WTC11 (cell line): ENCODE results near the gene DHX30. TPM values are rescaled to one million over a fixed set of nuclear protein-coding genes. Genes with fewer than 3 reads are reported as not detected.

Experiments used
- ATAC-seq: fragments of 200-7000 bp; cut with Tn5 transposase; 2 replicates; pipeline ENCODE4 v1.10.0; 2021; ENCODE audit warnings: mild to moderate bottlenecking, moderate library complexity
- CTCF ChIA-PET: fragments of 300-600 bp; sonication (Branson Sonifier 250); formaldehyde crosslinking; loops from one replicate; lab custom pipeline; 2021; ENCODE audit warnings: antibody characterized with exemption; lab: Charles Lee
- POLR2A ChIA-PET: fragments of 350-600 bp; sonication (Branson Sonifier 250); formaldehyde crosslinking; loops from one replicate; lab custom pipeline; 2021; ENCODE audit warnings: antibody characterized with exemption; lab: Charles Lee
- DNase-seq: peaks from one replicate; pipeline ENCODE4 v3.0.0; 2021; ENCODE audit warnings: low spot score
- H3K27ac Mint-ChIP-seq: 2 replicates; pipeline ENCODE4 v1.8.0; 2021; ENCODE audit warnings: mixed read lengths
- H3K27me3 Mint-ChIP-seq: 2 replicates; pipeline ENCODE4 v1.8.0; 2021; ENCODE audit warnings: low read depth, mild to moderate bottlenecking, moderate library complexity, mixed read lengths
- H3K36me3 Mint-ChIP-seq: 2 replicates; pipeline ENCODE4 v1.8.0; 2021; ENCODE audit warnings: mixed read lengths
- H3K4me1 Mint-ChIP-seq: 2 replicates; pipeline ENCODE4 v1.8.0; 2022; ENCODE audit warnings: mixed read lengths
- H3K4me3 Mint-ChIP-seq: 2 replicates; pipeline ENCODE4 v1.8.0; 2021; ENCODE audit warnings: mild to moderate bottlenecking, moderate library complexity, mixed read lengths
- H3K9me3 Mint-ChIP-seq: 2 replicates; pipeline ENCODE4 v1.8.0; 2021; ENCODE audit warnings: mixed read lengths
- CBFB ChIP-seq: sonication (generic); formaldehyde crosslinking; IDR thresholded peaks from 2 replicates; pipeline ENCODE4 v1.8.1; 2022; ENCODE audit warnings: mild to moderate bottlenecking, low read depth, missing genetic modification reagents
- CREB1 ChIP-seq: sonication (generic); formaldehyde crosslinking; IDR thresholded peaks from 2 replicates; pipeline ENCODE4 v1.8.0; 2023; ENCODE audit warnings: mild to moderate bottlenecking, missing genetic modification reagents
- CREM ChIP-seq: sonication (generic); formaldehyde crosslinking; IDR thresholded peaks from 2 replicates; pipeline ENCODE4 v1.8.1; 2022; ENCODE audit warnings: mild to moderate bottlenecking, missing genetic modification reagents, moderate library complexity
- ETV6 ChIP-seq: sonication (generic); formaldehyde crosslinking; IDR thresholded peaks from 2 replicates; pipeline ENCODE4 v1.8.1; 2022; ENCODE audit warnings: mild to moderate bottlenecking, missing genetic modification reagents
- GTF2I ChIP-seq: fragments of 250-450 bp; sonication (Bioruptor Pico); conservative IDR thresholded peaks from 2 replicates; pipeline ENCODE4 v1.4.0; 2021; ENCODE audit warnings: mild to moderate bottlenecking
- HMGA2 ChIP-seq: fragments of 250-450 bp; sonication (Bioruptor Pico); IDR thresholded peaks from 2 replicates; pipeline ENCODE4 v1.4.0; 2021; ENCODE audit warnings: mild to moderate bottlenecking, moderate library complexity
- JAZF1 ChIP-seq: fragments of 250-450 bp; sonication (Bioruptor Pico); IDR thresholded peaks from 2 replicates; pipeline ENCODE4 v1.9.0; 2021; ENCODE audit warnings: moderate library complexity, mild to moderate bottlenecking, inconsistent platforms
- MXD4 ChIP-seq: fragments of 250-450 bp; sonication (Bioruptor Pico); IDR thresholded peaks from 2 replicates; pipeline ENCODE4 v1.8.0; 2021; ENCODE audit warnings: mild to moderate bottlenecking, moderate library complexity, borderline replicate concordance
- NFATC4 ChIP-seq: fragments of 250-450 bp; sonication (Bioruptor Pico); IDR thresholded peaks from 2 replicates; pipeline ENCODE4 v1.9.0; 2021; ENCODE audit warnings: mild to moderate bottlenecking
- OVOL2 ChIP-seq: fragments of 250-450 bp; sonication (Bioruptor Pico); IDR thresholded peaks from 2 replicates; pipeline ENCODE4 v1.9.0; 2021; ENCODE audit warnings: mild to moderate bottlenecking, borderline replicate concordance
- PRRX2 ChIP-seq: fragments of 250-450 bp; sonication (Bioruptor Pico); IDR thresholded peaks from 2 replicates; pipeline ENCODE4 v1.8.0; 2021; ENCODE audit warnings: mild to moderate bottlenecking
- SOX15 ChIP-seq: fragments of 250-450 bp; sonication (Bioruptor Pico); IDR thresholded peaks from 2 replicates; pipeline ENCODE4 v1.9.0; 2021; ENCODE audit warnings: mild to moderate bottlenecking
- TEAD4 ChIP-seq: sonication (generic); formaldehyde crosslinking; IDR thresholded peaks from 2 replicates; pipeline ENCODE4 v1.8.0; 2022; ENCODE audit warnings: mild to moderate bottlenecking, missing genetic modification reagents
- ZBTB21 ChIP-seq: sonication (generic); formaldehyde crosslinking; IDR thresholded peaks from 2 replicates; pipeline ENCODE4 v1.8.1; 2023; ENCODE audit warnings: mild to moderate bottlenecking, missing genetic modification reagents, borderline replicate concordance
- ZNF232 ChIP-seq: sonication (generic); formaldehyde crosslinking; IDR thresholded peaks from 2 replicates; pipeline ENCODE4 v1.8.0; 2022; ENCODE audit warnings: mild to moderate bottlenecking, missing genetic modification reagents
- ZNF396 ChIP-seq: fragments of 250-450 bp; sonication (Bioruptor Pico); IDR thresholded peaks from 2 replicates; pipeline ENCODE4 v1.8.0; 2021; ENCODE audit warnings: mild to moderate bottlenecking, moderate library complexity, borderline replicate concordance
- ZNF416 ChIP-seq: fragments of 250-450 bp; sonication (Bioruptor Pico); IDR thresholded peaks from 2 replicates; pipeline ENCODE4 v1.9.0; 2021; ENCODE audit warnings: mild to moderate bottlenecking, inconsistent platforms
- ZNF671 ChIP-seq: fragments of 250-450 bp; sonication (Bioruptor Pico); IDR thresholded peaks from 2 replicates; pipeline ENCODE4 v1.8.0; 2021; ENCODE audit warnings: mild to moderate bottlenecking
- total RNA-seq: library from RNA; stranded (reverse); gene quantifications from 3 replicates; pipeline ENCODE4 v1.2.3, GENCODE V29; 2021
- TF ChIP-seq, protein P1 (sequence below): sonication (generic); formaldehyde crosslinking; conservative IDR thresholded peaks from 2 replicates; pipeline ENCODE4 v1.8.1; 2023; ENCODE audit warnings: mild to moderate bottlenecking, low read depth, missing genetic modification reagents, moderate library complexity
- TF ChIP-seq, protein P2 (sequence below): sonication (generic); formaldehyde crosslinking; IDR thresholded peaks from 2 replicates; pipeline ENCODE4 v1.8.1; 2023; ENCODE audit warnings: mild to moderate bottlenecking, missing genetic modification reagents, moderate library complexity
- TF ChIP-seq, protein P3 (sequence below): sonication (generic); formaldehyde crosslinking; IDR thresholded peaks from 2 replicates; pipeline ENCODE4 v1.8.0; 2023; ENCODE audit warnings: missing genetic modification reagents, mild to moderate bottlenecking, borderline replicate concordance
- TF ChIP-seq, protein P4 (sequence below): sonication (generic); formaldehyde crosslinking; IDR thresholded peaks from 2 replicates; pipeline ENCODE4 v1.8.1; 2022; ENCODE audit warnings: low read depth, mild to moderate bottlenecking, moderate library complexity, missing genetic modification reagents, borderline replicate concordance
- TF ChIP-seq, protein P5 (sequence below): sonication (generic); formaldehyde crosslinking; IDR thresholded peaks from 2 replicates; pipeline ENCODE4 v1.8.1; 2023; ENCODE audit warnings: mild to moderate bottlenecking, missing genetic modification reagents, moderate library complexity
- TF ChIP-seq, protein P6 (sequence below): fragments of 250-450 bp; sonication (Bioruptor Pico); IDR thresholded peaks from 2 replicates; pipeline ENCODE4 v2.1.2; 2022; ENCODE audit warnings: mild to moderate bottlenecking, moderate library complexity

DHX30 gene
- total RNA-seq, 1 experiment from 2014 or later: 98.1 TPM

DNA sequence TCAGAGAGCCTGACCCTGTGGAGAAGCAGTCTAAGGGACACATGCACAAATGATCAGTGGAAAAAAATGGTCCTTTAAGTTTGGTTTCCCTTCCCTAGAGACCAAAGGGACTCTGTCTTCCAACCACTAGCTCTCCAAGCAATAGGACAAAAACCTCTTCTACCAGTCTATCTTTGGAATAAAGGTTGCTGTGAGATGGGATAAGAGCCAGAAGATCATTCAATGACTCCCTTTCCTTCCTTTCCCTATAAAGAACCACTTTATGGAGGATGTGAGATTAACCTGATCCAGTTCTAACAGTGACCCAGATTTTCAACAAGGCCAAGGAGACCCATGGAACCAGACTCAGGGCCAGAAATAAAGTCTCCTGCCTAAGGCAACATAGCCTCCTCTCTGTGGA lies 74.8 kb downstream of the DHX30 start:
- H3K27me3 Mint-ChIP-seq: no peaks in the 10 kb centered on the region
- no peak for DNase-seq
- peaks cover 9% of the 10 kb centered on the region for H3K4me1 Mint-ChIP-seq
- TF ChIP-seq GTF2I (CRISPR knock-in tag): no peak
- no peak for TF ChIP-seq HMGA2
- TF ChIP-seq CREM: no peak
- TF ChIP-seq, protein P1, sequence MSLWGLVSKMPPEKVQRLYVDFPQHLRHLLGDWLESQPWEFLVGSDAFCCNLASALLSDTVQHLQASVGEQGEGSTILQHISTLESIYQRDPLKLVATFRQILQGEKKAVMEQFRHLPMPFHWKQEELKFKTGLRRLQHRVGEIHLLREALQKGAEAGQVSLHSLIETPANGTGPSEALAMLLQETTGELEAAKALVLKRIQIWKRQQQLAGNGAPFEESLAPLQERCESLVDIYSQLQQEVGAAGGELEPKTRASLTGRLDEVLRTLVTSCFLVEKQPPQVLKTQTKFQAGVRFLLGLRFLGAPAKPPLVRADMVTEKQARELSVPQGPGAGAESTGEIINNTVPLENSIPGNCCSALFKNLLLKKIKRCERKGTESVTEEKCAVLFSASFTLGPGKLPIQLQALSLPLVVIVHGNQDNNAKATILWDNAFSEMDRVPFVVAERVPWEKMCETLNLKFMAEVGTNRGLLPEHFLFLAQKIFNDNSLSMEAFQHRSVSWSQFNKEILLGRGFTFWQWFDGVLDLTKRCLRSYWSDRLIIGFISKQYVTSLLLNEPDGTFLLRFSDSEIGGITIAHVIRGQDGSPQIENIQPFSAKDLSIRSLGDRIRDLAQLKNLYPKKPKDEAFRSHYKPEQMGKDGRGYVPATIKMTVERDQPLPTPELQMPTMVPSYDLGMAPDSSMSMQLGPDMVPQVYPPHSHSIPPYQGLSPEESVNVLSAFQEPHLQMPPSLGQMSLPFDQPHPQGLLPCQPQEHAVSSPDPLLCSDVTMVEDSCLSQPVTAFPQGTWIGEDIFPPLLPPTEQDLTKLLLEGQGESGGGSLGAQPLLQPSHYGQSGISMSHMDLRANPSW (CRISPR knock-in tag): no peak
- H3K4me3 Mint-ChIP-seq: no peak overlapping the region
- H3K36me3 Mint-ChIP-seq: peaks cover 24% of the 10 kb centered on the region
- H3K9me3 Mint-ChIP-seq: peaks cover 5% of the 10 kb centered on the region
- H3K27ac Mint-ChIP-seq: no peak overlapping the region
- no peak for ATAC-seq
- CTCF ChIA-PET: interaction anchor here (1.3 kb wide), 1 partner anchor 274 kb away, joined by 5 read pairs; no protein-coding TSS in a partner anchor
- POLR2A ChIA-PET: no interaction called here

DNA sequence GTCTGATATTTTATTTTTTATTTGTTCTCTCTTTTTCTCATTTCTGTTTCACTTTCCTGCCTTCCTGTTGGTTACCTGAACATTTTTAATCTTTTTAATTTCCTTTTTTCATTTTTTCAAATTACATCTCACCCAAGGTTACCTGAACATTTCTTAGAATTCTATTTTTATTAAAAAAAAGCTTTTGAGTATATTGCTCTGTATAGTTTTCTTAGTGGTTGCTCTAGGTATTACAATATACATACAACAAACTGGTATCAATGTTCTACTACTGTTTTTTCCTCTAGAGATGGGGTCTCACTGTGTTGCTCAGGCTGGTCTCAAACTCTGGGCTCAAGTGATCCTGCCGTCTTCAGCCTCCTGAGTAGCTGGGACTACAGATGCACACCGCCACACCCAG lies 79.4 kb downstream of the DHX30 start:
- ChIA-PET CTCF (interaction anchor here (0.6 to 2.9 kb wide), 4 partner anchors 8 to 203 kb away, joined by 3 to 10 read pairs (median 4); no protein-coding TSS in a partner anchor), POLR2A (no interaction called here)
- Mint-ChIP-seq H3K4me3 (no peak overlapping the region), H3K9me3 (peaks cover 5% of the 10 kb centered on the region), H3K27ac (no peak overlapping the region), H3K36me3 (peaks cover 18% of the 10 kb centered on the region), H3K27me3 (no peaks in the 10 kb centered on the region), H3K4me1 (no peaks in the 10 kb centered on the region)
- no peak for ATAC-seq
- DNase-seq: no peak
- TF ChIP-seq HMGA2 (no peak), JAZF1 (no peak), CREB1 (no peak), ZNF671 (no peak), MXD4 (CRISPR knock-in tag) (no peak), ZNF396 (CRISPR knock-in tag) (no peak), PRRX2 (CRISPR knock-in tag) (no peak), ZNF232 (no peak), ETV6 (CRISPR knock-in tag) (no peak), SOX15 (CRISPR knock-in tag) (no peak)
- TF ChIP-seq, protein P2, sequence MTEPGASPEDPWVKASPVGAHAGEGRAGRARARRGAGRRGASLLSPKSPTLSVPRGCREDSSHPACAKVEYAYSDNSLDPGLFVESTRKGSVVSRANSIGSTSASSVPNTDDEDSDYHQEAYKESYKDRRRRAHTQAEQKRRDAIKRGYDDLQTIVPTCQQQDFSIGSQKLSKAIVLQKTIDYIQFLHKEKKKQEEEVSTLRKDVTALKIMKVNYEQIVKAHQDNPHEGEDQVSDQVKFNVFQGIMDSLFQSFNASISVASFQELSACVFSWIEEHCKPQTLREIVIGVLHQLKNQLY (CRISPR knock-in tag): no peak

DNA sequence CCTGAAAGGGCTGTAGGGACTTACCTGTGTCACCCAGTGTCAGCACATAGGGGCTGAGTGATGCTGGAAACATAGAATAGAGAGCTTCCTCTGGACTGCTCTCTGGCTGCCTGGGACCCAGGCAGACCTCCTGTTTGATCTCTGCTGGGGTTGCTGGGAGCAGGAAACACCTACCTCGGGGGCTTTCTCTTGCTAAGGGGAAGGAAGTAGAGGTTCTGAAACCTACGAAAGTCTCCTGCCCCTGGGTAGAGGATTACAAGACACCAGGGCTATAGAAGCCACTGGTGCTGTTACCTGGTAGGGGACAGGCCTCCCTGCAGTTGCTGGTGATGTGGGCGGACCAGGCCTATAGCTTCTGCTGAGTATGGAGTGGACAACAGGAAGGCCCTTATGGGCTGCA lies 81.7 kb downstream of the DHX30 start:
- Mint-ChIP-seq H3K4me1 (peaks cover 5% of the 10 kb centered on the region), H3K9me3 (peaks cover 15% of the 10 kb centered on the region), H3K4me3 (no peak overlapping the region), H3K27ac (no peak overlapping the region; the same call in 1 of the 2 replicates), H3K27me3 (no peaks in the 10 kb centered on the region), H3K36me3 (peaks cover 34% of the 10 kb centered on the region)
- ChIA-PET POLR2A (no interaction called here), CTCF (interaction anchor here (0.9 kb wide), 1 partner anchor 60 kb away, joined by 3 read pairs; no protein-coding TSS in a partner anchor)
- no peak; the same call in 1 of the 2 replicates for ATAC-seq
- no peak for DNase-seq
- TF ChIP-seq, protein P3, sequence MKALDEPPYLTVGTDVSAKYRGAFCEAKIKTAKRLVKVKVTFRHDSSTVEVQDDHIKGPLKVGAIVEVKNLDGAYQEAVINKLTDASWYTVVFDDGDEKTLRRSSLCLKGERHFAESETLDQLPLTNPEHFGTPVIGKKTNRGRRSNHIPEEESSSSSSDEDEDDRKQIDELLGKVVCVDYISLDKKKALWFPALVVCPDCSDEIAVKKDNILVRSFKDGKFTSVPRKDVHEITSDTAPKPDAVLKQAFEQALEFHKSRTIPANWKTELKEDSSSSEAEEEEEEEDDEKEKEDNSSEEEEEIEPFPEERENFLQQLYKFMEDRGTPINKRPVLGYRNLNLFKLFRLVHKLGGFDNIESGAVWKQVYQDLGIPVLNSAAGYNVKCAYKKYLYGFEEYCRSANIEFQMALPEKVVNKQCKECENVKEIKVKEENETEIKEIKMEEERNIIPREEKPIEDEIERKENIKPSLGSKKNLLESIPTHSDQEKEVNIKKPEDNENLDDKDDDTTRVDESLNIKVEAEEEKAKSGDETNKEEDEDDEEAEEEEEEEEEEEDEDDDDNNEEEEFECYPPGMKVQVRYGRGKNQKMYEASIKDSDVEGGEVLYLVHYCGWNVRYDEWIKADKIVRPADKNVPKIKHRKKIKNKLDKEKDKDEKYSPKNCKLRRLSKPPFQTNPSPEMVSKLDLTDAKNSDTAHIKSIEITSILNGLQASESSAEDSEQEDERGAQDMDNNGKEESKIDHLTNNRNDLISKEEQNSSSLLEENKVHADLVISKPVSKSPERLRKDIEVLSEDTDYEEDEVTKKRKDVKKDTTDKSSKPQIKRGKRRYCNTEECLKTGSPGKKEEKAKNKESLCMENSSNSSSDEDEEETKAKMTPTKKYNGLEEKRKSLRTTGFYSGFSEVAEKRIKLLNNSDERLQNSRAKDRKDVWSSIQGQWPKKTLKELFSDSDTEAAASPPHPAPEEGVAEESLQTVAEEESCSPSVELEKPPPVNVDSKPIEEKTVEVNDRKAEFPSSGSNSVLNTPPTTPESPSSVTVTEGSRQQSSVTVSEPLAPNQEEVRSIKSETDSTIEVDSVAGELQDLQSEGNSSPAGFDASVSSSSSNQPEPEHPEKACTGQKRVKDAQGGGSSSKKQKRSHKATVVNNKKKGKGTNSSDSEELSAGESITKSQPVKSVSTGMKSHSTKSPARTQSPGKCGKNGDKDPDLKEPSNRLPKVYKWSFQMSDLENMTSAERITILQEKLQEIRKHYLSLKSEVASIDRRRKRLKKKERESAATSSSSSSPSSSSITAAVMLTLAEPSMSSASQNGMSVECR (CRISPR knock-in tag): no peak
- TF ChIP-seq ZBTB21 (CRISPR knock-in tag): no peak
- no peak for TF ChIP-seq OVOL2
- no peak for TF ChIP-seq NFATC4 (CRISPR knock-in tag)
- TF ChIP-seq CBFB (CRISPR knock-in tag): no peak
- TF ChIP-seq SOX15 (CRISPR knock-in tag): no peak
- no peak for TF ChIP-seq ZNF416 (CRISPR knock-in tag)
- TF ChIP-seq, protein P4, sequence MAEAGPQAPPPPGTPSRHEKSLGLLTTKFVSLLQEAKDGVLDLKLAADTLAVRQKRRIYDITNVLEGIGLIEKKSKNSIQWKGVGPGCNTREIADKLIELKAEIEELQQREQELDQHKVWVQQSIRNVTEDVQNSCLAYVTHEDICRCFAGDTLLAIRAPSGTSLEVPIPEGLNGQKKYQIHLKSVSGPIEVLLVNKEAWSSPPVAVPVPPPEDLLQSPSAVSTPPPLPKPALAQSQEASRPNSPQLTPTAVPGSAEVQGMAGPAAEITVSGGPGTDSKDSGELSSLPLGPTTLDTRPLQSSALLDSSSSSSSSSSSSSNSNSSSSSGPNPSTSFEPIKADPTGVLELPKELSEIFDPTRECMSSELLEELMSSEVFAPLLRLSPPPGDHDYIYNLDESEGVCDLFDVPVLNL (CRISPR knock-in tag): no peak
- TF ChIP-seq, protein P5, sequence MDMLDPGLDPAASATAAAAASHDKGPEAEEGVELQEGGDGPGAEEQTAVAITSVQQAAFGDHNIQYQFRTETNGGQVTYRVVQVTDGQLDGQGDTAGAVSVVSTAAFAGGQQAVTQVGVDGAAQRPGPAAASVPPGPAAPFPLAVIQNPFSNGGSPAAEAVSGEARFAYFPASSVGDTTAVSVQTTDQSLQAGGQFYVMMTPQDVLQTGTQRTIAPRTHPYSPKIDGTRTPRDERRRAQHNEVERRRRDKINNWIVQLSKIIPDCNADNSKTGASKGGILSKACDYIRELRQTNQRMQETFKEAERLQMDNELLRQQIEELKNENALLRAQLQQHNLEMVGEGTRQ: no peak
- no peak for TF ChIP-seq TEAD4
- TF ChIP-seq, protein P6, sequence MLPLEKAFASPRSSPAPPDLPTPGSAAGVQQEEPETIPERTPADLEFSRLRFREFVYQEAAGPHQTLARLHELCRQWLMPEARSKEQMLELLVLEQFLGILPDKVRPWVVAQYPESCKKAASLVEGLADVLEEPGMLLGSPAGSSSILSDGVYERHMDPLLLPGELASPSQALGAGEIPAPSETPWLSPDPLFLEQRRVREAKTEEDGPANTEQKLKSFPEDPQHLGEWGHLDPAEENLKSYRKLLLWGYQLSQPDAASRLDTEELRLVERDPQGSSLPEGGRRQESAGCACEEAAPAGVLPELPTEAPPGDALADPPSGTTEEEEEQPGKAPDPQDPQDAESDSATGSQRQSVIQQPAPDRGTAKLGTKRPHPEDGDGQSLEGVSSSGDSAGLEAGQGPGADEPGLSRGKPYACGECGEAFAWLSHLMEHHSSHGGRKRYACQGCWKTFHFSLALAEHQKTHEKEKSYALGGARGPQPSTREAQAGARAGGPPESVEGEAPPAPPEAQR (CRISPR knock-in tag): no peak
- no peak for TF ChIP-seq ETV6 (CRISPR knock-in tag)
